H1 (cell line): ENCODE measurements around the gene CDKN2B-AS1. TPM values are rescaled to one million over a fixed set of nuclear protein-coding genes. Genes with fewer than 3 reads are reported as not detected.

Experiments used
- CTCF ChIA-PET: fragments of 300-600 bp; sonication (Branson Sonifier 250); formaldehyde crosslinking; loops from one replicate; lab custom pipeline; 2021; ENCODE audit not compliant: partially characterized antibody; lab: Charles Lee
- POLR2A ChIA-PET: fragments of 300-600 bp; sonication (Branson Sonifier 250); formaldehyde crosslinking; loops from one replicate; lab custom pipeline; 2021; ENCODE audit warnings: inconsistent platforms; ENCODE audit not compliant: partially characterized antibody; lab: Charles Lee
- DNase-seq, 2 experiments: peaks; one replicate each; pipeline versions ENCODE4 v3.0.0 to v3.0.0-alpha.2; 2010 to 2022; ENCODE audit warnings: low spot score in 2 of 2, low read depth in 1 of 2, mixed read lengths in 1 of 2
- FAIRE-seq: peaks from 2 replicates; lab custom pipeline; 2011; peaks lifted over from hg19 to GRCh38; lab: Jason Lieb, UNC
- H2AFZ ChIP-seq: 2 replicates; pipeline ENCODE4 v1.8.1; 2012; ENCODE audit warnings: low read length, inconsistent platforms
- H2AK5ac ChIP-seq: 2 replicates; pipeline ENCODE4 v1.6.1; 2013; ENCODE audit warnings: low read depth, low read length
- H2BK120ac ChIP-seq: replicated peaks from 2 replicates; pipeline ENCODE3; 2013; ENCODE audit warnings: low read depth, low read length, inconsistent platforms
- H2BK12ac ChIP-seq: 2 replicates; pipeline ENCODE4 v1.6.1; 2013; ENCODE audit warnings: low read depth, low read length
- H2BK15ac ChIP-seq: 2 replicates; pipeline ENCODE4 v1.6.1; 2013; ENCODE audit warnings: low read length
- H2BK20ac ChIP-seq: 2 replicates; pipeline ENCODE4 v1.6.1; 2013; ENCODE audit warnings: low read length
- H2BK5ac ChIP-seq: 2 replicates; pipeline ENCODE4 v1.6.1; 2013; ENCODE audit warnings: low read depth, low read length
- H3K14ac ChIP-seq: 2 replicates; pipeline ENCODE4 v1.6.1; 2013; ENCODE audit warnings: inconsistent platforms; ENCODE audit not compliant: insufficient read length
- H3K18ac ChIP-seq: 2 replicates; pipeline ENCODE4 v1.6.1; 2013; ENCODE audit warnings: low read length; ENCODE audit errors: extremely low read depth
- H3K23ac ChIP-seq: 2 replicates; pipeline ENCODE4 v1.6.1; 2013; ENCODE audit warnings: inconsistent platforms; ENCODE audit not compliant: insufficient read length
- H3K23me2 ChIP-seq: 2 replicates; pipeline ENCODE4 v1.6.1; 2013; ENCODE audit warnings: low read depth, low read length
- H3K27ac ChIP-seq: 2 replicates; pipeline ENCODE4 v1.6.1; 2011; ENCODE audit warnings: low read depth, low read length, inconsistent platforms
- H3K27me3 ChIP-seq, 4 experiments: replicated peaks in 1 of 4; 1 replicate in 1 of 4; 2 replicates in 3 of 4; pipeline versions ENCODE4 v1.6.1 to v1.8.1; 2011 to 2013; ENCODE audit warnings: low read length in 3 of 4, mild to moderate bottlenecking in 3 of 4, inconsistent platforms in 2 of 4, mixed read lengths in 2 of 4, moderate library complexity in 1 of 4; ENCODE audit not compliant: control insufficient read depth in 3 of 4, insufficient read depth in 3 of 4; ENCODE audit errors: extremely low read depth in 1 of 4
- H3K36me3 ChIP-seq, 4 experiments: 2 replicates each; pipeline versions ENCODE4 v1.6.1 to v1.8.1; 2011 to 2013; ENCODE audit warnings: mild to moderate bottlenecking in 4 of 4, low read length in 3 of 4, moderate library complexity in 2 of 4, control low read depth in 1 of 4, inconsistent platforms in 1 of 4; ENCODE audit not compliant: insufficient read depth in 4 of 4, control insufficient read depth in 2 of 4
- H3K4ac ChIP-seq: replicated peaks from 2 replicates; pipeline ENCODE3; 2013; ENCODE audit warnings: low read length, low read depth, mixed read lengths, inconsistent platforms; ENCODE audit not compliant: insufficient read length
- H3K4me1 ChIP-seq, 4 experiments: replicated peaks in 1 of 4; 1 replicate in 1 of 4; 2 replicates in 3 of 4; pipeline versions ENCODE4 v1.6.1 to v1.8.1; 2011 to 2013; ENCODE audit warnings: low read length in 3 of 4, inconsistent platforms in 2 of 4, mixed read lengths in 1 of 4; ENCODE audit not compliant: insufficient read depth in 4 of 4, control insufficient read depth in 3 of 4
- H3K4me2 ChIP-seq, 2 experiments: 2 replicates each; pipeline versions ENCODE4 v1.6.1 to v1.8.1; 2011 to 2013; ENCODE audit warnings: low read depth in 2 of 2, low read length in 2 of 2, control low read depth in 1 of 2, inconsistent platforms in 1 of 2, mild to moderate bottlenecking in 1 of 2; ENCODE audit not compliant: insufficient read depth in 1 of 2
- H3K4me3 ChIP-seq, 4 experiments: fragments of 200-600, 300-600 bp in 1 of 4; sonication (generic), shearing (Covaris generic), sonication (Bioruptor Twin) in 1 of 4; 2 replicates each; pipeline versions ENCODE4 v1.5.1 to v1.8.1; 2011 to 2016; ENCODE audit warnings: low read length in 4 of 4, low read depth in 3 of 4, control low read depth in 2 of 4, inconsistent platforms in 2 of 4, mild to moderate bottlenecking in 2 of 4, mixed read lengths in 1 of 4, moderate library complexity in 1 of 4; ENCODE audit not compliant: insufficient read depth in 2 of 4; ENCODE audit errors: extremely low read depth in 1 of 4
- H3K56ac ChIP-seq: replicated peaks from 2 replicates; pipeline ENCODE3; 2013; ENCODE audit warnings: low read depth, mild to moderate bottlenecking, mixed read lengths, low read length, inconsistent platforms; ENCODE audit not compliant: insufficient read length
- H3K79me1 ChIP-seq: 2 replicates; pipeline ENCODE4 v1.6.1; 2013; ENCODE audit warnings: low read depth, low read length, control low read depth
- H3K79me2 ChIP-seq, 2 experiments: 2 replicates each; pipeline versions ENCODE4 v1.6.1 to v1.8.1; 2012 to 2013; ENCODE audit warnings: low read length in 2 of 2, mild to moderate bottlenecking in 2 of 2, inconsistent platforms in 1 of 2; ENCODE audit not compliant: insufficient read depth in 2 of 2, control insufficient read depth in 1 of 2
- H3K9ac ChIP-seq, 4 experiments: replicated peaks in 1 of 4; 1 replicate in 1 of 4; 2 replicates in 3 of 4; pipeline versions ENCODE4 v1.6.1 to v1.8.1; 2011 to 2013; ENCODE audit warnings: low read depth in 3 of 4, low read length in 3 of 4, control low read depth in 2 of 4, mild to moderate bottlenecking in 2 of 4, moderate library complexity in 2 of 4, inconsistent platforms in 1 of 4; ENCODE audit errors: extremely low read depth in 1 of 4
- H3K9me3 ChIP-seq, 2 experiments: 2 replicates each; pipeline versions ENCODE4 v1.6.1 to v1.8.1; 2012 to 2013; ENCODE audit warnings: mild to moderate bottlenecking in 2 of 2, moderate library complexity in 2 of 2, control low read depth in 1 of 2, inconsistent platforms in 1 of 2, low read depth in 1 of 2, low read length in 1 of 2, mixed read lengths in 1 of 2; ENCODE audit not compliant: insufficient read depth in 2 of 2
- H4K20me1 ChIP-seq, 2 experiments: replicated peaks in 1 of 2; 2 replicates each; pipeline versions ENCODE3 to v1.8.1; 2011 to 2013; ENCODE audit warnings: inconsistent platforms in 2 of 2, low read length in 2 of 2, mild to moderate bottlenecking in 1 of 2; ENCODE audit not compliant: insufficient read depth in 2 of 2, control insufficient read depth in 1 of 2
- H4K5ac ChIP-seq: 2 replicates; pipeline ENCODE4 v1.6.1; 2013; ENCODE audit warnings: low read length, low read depth, mixed read lengths, inconsistent platforms; ENCODE audit not compliant: insufficient read length
- H4K8ac ChIP-seq: 2 replicates; pipeline ENCODE4 v1.8.0; 2013; ENCODE audit warnings: mild to moderate bottlenecking, moderate library complexity, low read length, inconsistent platforms; ENCODE audit not compliant: insufficient read depth; ENCODE audit errors: extremely low read depth
- H4K91ac ChIP-seq: replicated peaks from 2 replicates; pipeline ENCODE3; 2013; ENCODE audit warnings: low read length, mixed read lengths, inconsistent platforms; ENCODE audit not compliant: insufficient read length
- ASH2L ChIP-seq: fragments of 200-600, 300-600 bp; sonication (generic); IDR thresholded peaks from one replicate; pipeline ENCODE4 v1.7.1; 2017; ENCODE audit warnings: low read length
- BCL11A ChIP-seq, 2 experiments: IDR thresholded peaks; one replicate each; pipeline ENCODE4 v1.6.1; 2011; ENCODE audit warnings: low read depth in 2 of 2, low read length in 2 of 2, mild to moderate bottlenecking in 2 of 2
- CREB1 ChIP-seq: IDR thresholded peaks from 2 replicates; pipeline ENCODE4 v1.6.1; 2012; ENCODE audit warnings: inconsistent platforms
- FOSL1 ChIP-seq: IDR thresholded peaks from 2 replicates; pipeline ENCODE4 v1.6.1; 2011; ENCODE audit warnings: mild to moderate bottlenecking, low read depth, low read length, moderate library complexity; ENCODE audit not compliant: insufficient read depth
- GTF2F1 ChIP-seq: IDR thresholded peaks from 2 replicates; pipeline ENCODE4 v1.6.1; 2012; ENCODE audit warnings: low read depth, low read length, improper control_type of control experiment, borderline replicate concordance
- HDAC2 ChIP-seq, 2 experiments: fragments of 300-600 bp in 1 of 2; sonication (generic) in 1 of 2; IDR thresholded peaks; 2 replicates each; pipeline ENCODE4 v1.6.1; 2011 to 2012; ENCODE audit warnings: low read depth in 2 of 2, low read length in 2 of 2, mild to moderate bottlenecking in 2 of 2, moderate library complexity in 2 of 2, borderline replicate concordance in 1 of 2, inconsistent platforms in 1 of 2
- JUN ChIP-seq: IDR thresholded peaks from 2 replicates; pipeline ENCODE4 v1.6.1; 2011; ENCODE audit warnings: low read depth, mild to moderate bottlenecking, improper control_type of control experiment, low read length
- POU5F1 ChIP-seq: IDR thresholded peaks from 2 replicates; pipeline ENCODE4 v1.6.1; 2011; ENCODE audit warnings: low read depth, mild to moderate bottlenecking, low read length, moderate library complexity
- RBBP5 ChIP-seq: IDR thresholded peaks from 2 replicates; pipeline ENCODE4 v1.7.1; 2012; ENCODE audit warnings: low read depth, mild to moderate bottlenecking, inconsistent platforms, low read length, moderate library complexity, borderline replicate concordance
- SIX5 ChIP-seq: IDR thresholded peaks from 2 replicates; pipeline ENCODE4 v1.6.1; 2011; ENCODE audit warnings: mild to moderate bottlenecking, low read depth, low read length
- SP1 ChIP-seq: IDR thresholded peaks from 2 replicates; pipeline ENCODE4 v1.6.1; 2011; ENCODE audit warnings: low read depth, low read length
- TCF12 ChIP-seq: IDR thresholded peaks from 2 replicates; pipeline ENCODE4 v1.6.1; 2011; ENCODE audit warnings: low read depth, mild to moderate bottlenecking, low read length
- YY1 ChIP-seq: IDR thresholded peaks from 2 replicates; pipeline ENCODE4 v1.6.1; 2011; ENCODE audit warnings: low read depth, mild to moderate bottlenecking, low read length
- ZNF274 ChIP-seq: IDR thresholded peaks from 2 replicates; pipeline ENCODE4 v1.7.0; 2012; ENCODE audit warnings: low read length, borderline replicate concordance; ENCODE audit errors: extremely low read depth
- WGBS, 2 experiments: shearing (Covaris generic) in 1 of 2; methylation state at CpG; one replicate each; pipeline versions ENCODE4 v1.1.6 to v1.1.7; 2013 to 2015; ENCODE audit warnings: low lambda C conversion rate in 2 of 2, mixed read lengths in 2 of 2, inconsistent platforms in 1 of 2, low coverage in 1 of 2, missing lambda C conversion rate in 1 of 2; ENCODE audit not compliant: insufficient replicate concordance in 2 of 2, insufficient coverage in 1 of 2, insufficient read length in 1 of 2; ENCODE audit errors: extremely low coverage in 1 of 2, missing lambda C conversion rate in 1 of 2; 5-methylcytosine and 5-hydroxymethylcytosine counted together
- polyA plus RNA-seq, 7 experiments: library from polyadenylated mRNA; depleted of rRNA in 3 of 7; stranded (reverse) in 5 of 7; unstranded in 2 of 7; fragments of >200 nt in 5 of 7; fragments of 200-250 nt in 2 of 7; gene quantifications; 1 replicate in 5 of 7; 2 replicates in 1 of 7; 4 replicates in 1 of 7; pipeline versions ENCODE4 v1.2.1 to v1.2.3, GENCODE V29; 2011 to 2013; ENCODE audit warnings: missing spikeins in 2 of 7, mixed read lengths in 2 of 7
- total RNA-seq: library from RNA; stranded (reverse); fragmentation: NEBNext Ultra II Directional; extraction: Animal tissue kit (Norgen Biotek cat#: 25700); gene quantifications from 2 replicates; pipeline ENCODE4 v1.2.1, GENCODE V29; 2021

The CDKN2B-AS1 gene
- total and polyA plus RNA-seq, 2 of the 8 experiments (the other 6 are each of a cell fraction or from before 2014, with no cell fraction given): not detected

DNA sequence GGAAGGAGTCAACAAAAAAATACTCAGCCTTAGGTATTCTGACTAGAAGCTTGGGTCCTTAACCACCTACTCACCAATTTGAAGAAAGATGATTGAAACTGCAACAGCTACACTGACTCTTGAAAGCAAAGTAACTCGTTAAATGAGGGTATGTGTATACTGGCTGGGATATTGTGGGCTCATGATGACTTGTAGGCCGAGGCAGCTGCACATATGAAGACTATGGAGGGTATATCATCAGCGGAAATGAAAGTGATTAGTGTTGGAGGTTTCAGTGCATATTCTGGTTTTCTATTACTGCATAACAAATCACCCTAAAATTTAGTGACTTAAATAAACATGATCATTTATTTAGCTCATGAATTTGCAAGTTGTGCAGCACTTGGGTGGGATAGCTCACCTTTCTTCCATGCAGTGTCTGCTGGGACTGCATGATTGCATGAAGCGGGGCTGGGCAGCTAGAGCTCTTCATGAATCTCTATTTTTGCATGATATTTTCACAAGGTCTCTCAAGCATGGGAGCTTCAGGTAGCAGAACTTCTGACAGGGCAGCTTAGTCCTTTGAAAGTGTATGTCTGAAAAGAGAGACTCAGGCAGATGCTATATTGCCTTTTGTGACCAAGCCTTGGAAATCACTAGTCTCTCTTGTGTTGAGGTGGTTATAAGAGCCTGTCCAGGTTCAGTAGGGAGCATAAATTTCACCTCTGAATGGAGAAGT, 110.6 kb downstream of the CDKN2B-AS1 start:
- H3K36me3 ChIP-seq: no peaks in the 10 kb centered on the region
- no peaks in the 10 kb centered on the region for H3K79me2 ChIP-seq
- no peak overlapping the region for H3K23ac ChIP-seq
- no peak overlapping the region for H3K56ac ChIP-seq
- no peak overlapping the region for H2AFZ ChIP-seq
- H3K4me3 ChIP-seq: no peak overlapping the region
- no peak overlapping the region for H2BK15ac ChIP-seq
- no peak overlapping the region for H2BK20ac ChIP-seq
- no peak overlapping the region for H3K18ac ChIP-seq
- POLR2A ChIA-PET: no interaction called here
- CTCF ChIA-PET: interaction anchor here (1.2 to 4.9 kb wide), 4 partner anchors 13 to 124 kb away, joined by 3 to 32 read pairs (median 9); partner anchors contain the start of gene CDKN2B
- H2BK120ac ChIP-seq: no peak overlapping the region
- H3K4me1 ChIP-seq: peaks cover 0 to 7% (median 2%) of the 10 kb centered on the region in 4 experiments; a peak in 3 of 7 replicates
- H2AK5ac ChIP-seq: no peak overlapping the region
- no peaks in the 10 kb centered on the region for H3K9me3 ChIP-seq
- no peak overlapping the region for H3K4me2 ChIP-seq
- no peaks in the 10 kb centered on the region; a peak in 1 of 7 replicates for H3K27me3 ChIP-seq
- H2BK5ac ChIP-seq: no peak overlapping the region
- no peaks in the 10 kb centered on the region for H4K20me1 ChIP-seq
- 79% methylated on average over 4 of the region's 4 CpGs; no CpG with 5 or more reads in 1 of the 2 experiments for WGBS, 2 experiments
- H4K91ac ChIP-seq: no peak overlapping the region
- no peaks in the 10 kb centered on the region; the same call in 1 of the 2 replicates for H3K23me2 ChIP-seq
- H4K8ac ChIP-seq: no peak overlapping the region
- no peak overlapping the region for H4K5ac ChIP-seq
- H3K27ac ChIP-seq: no peak overlapping the region
- H3K4ac ChIP-seq: no peak overlapping the region
- DNase-seq (no peak), FAIRE-seq (no peak)
- H2BK12ac ChIP-seq: no peak overlapping the region; the same call in 1 of the 2 replicates
- H3K14ac ChIP-seq: no peak overlapping the region
- no peak overlapping the region for H3K9ac ChIP-seq
- no peaks in the 10 kb centered on the region for H3K79me1 ChIP-seq
- TF ChIP-seq SP1: no peak
- no peak for TF ChIP-seq SIX5
- TF ChIP-seq ASH2L: no peak
- TF ChIP-seq FOSL1: no peak
- TF ChIP-seq POU5F1: no peak
- TF ChIP-seq GTF2F1: no peak
- no peak for TF ChIP-seq HDAC2 (IDR thresholded peaks at IDR 0.05; ENCODE audit: borderline replicate concordance in 1 of 2, low read depth in 2 of 2, low read length in 2 of 2)
- TF ChIP-seq BCL11A (IDR thresholded peaks at IDR 0.05; ENCODE audit: low read depth in 2 of 2, low read length in 2 of 2): no peak
- TF ChIP-seq TCF12: no peak
- no peak for TF ChIP-seq ZNF274
- no peak for TF ChIP-seq CREB1
- TF ChIP-seq JUN: no peak
- no peak for TF ChIP-seq YY1
- no peak for TF ChIP-seq RBBP5
